ENCODE data around the gene DEPDC1. TPM values are rescaled to one million over a fixed set of nuclear protein-coding genes. Genes with fewer than 3 reads are reported as not detected.

The DEPDC1 gene
- total RNA-seq, 1 experiment from 2014 or later = 74.0 TPM

- no peak overlapping the region for H3K4me3 ChIP-seq
- no TSS peak for BruUV-seq (replicated peaks)
- 0 out of 2 replicates have a peak, but pooled peaks cover 6% of the 10 kb centered on the region for H3K9me2 ChIP-seq (ENCODE audit: insufficient read depth)
- H3K36me3 ChIP-seq (ENCODE audit: low read depth) = no peaks in the 10 kb centered on the region
- no peaks in the 10 kb centered on the region for H3K9me3 ChIP-seq (ENCODE audit: insufficient read depth, low read depth)
- intact Hi-C loops (cut with micrococcal nuclease; ENCODE audit: unreplicated experiment) = no loop called here
- TF ChIP-seq CTCF (conservative IDR thresholded peaks at IDR 0.05) (no peak), EZH2 (IDR thresholded peaks at IDR 0.05; ENCODE audit: low read depth) (no peak)
- no peaks in the 10 kb centered on the region for H3K27me3 ChIP-seq (ENCODE audit: insufficient read depth, low read depth)
- DNase-seq = no peak
- H3K4me1 ChIP-seq (replicated peaks; ENCODE audit: insufficient read depth) = no peaks in the 10 kb centered on the region
- no peak overlapping the region for H3K4me2 ChIP-seq
- H4K20me1 ChIP-seq (ENCODE audit: insufficient read depth) = no peaks in the 10 kb centered on the region
- ChIA-PET POLR2A (ENCODE audit: unreplicated experiment) (no interaction called here), CTCF (no interaction called here)
- no peaks in the 10 kb centered on the region for H3F3A ChIP-seq (ENCODE audit: insufficient read depth, low read depth)
- no peaks in the 10 kb centered on the region for H3K79me2 ChIP-seq (ENCODE audit: low read depth)
- no peak overlapping the region for H2AFZ ChIP-seq
- no peak overlapping the region for H3K27ac ChIP-seq
These were observed 24.4 kb upstream of the DEPDC1 start for GRCh38 chr1:68521286-68521685.

GRCh38 chr1:68516066-68516465 is 19.2 kb upstream of the DEPDC1 start:
- Histone ChIP-seq H3K27ac (no peak overlapping the region), H3K4me2 (no peak overlapping the region), H3K27me3 (ENCODE audit: insufficient read depth, low read depth) (no peaks in the 10 kb centered on the region), H3K9me2 (ENCODE audit: insufficient read depth) (no peaks in the 10 kb centered on the region), H3K4me1 (replicated peaks; ENCODE audit: insufficient read depth) (no peaks in the 10 kb centered on the region), H3K79me2 (ENCODE audit: low read depth) (no peaks in the 10 kb centered on the region), H4K20me1 (ENCODE audit: insufficient read depth) (no peaks in the 10 kb centered on the region), H3F3A (ENCODE audit: insufficient read depth, low read depth) (no peaks in the 10 kb centered on the region), H3K36me3 (ENCODE audit: low read depth) (no peaks in the 10 kb centered on the region), H2AFZ (no peak overlapping the region), H3K9me3 (ENCODE audit: insufficient read depth, low read depth) (no peaks in the 10 kb centered on the region), H3K4me3 (no peak overlapping the region)
- BruUV-seq (replicated peaks) = no TSS peak
- DNase-seq = no peak
- intact Hi-C loops (cut with micrococcal nuclease; ENCODE audit: unreplicated experiment) = no loop called here
- TF ChIP-seq EZH2 (IDR thresholded peaks at IDR 0.05; ENCODE audit: low read depth) = no peak
- no peak for TF ChIP-seq CTCF (conservative IDR thresholded peaks at IDR 0.05)
- ChIA-PET CTCF (no interaction called here), POLR2A (ENCODE audit: unreplicated experiment) (no interaction called here)

DNA sequence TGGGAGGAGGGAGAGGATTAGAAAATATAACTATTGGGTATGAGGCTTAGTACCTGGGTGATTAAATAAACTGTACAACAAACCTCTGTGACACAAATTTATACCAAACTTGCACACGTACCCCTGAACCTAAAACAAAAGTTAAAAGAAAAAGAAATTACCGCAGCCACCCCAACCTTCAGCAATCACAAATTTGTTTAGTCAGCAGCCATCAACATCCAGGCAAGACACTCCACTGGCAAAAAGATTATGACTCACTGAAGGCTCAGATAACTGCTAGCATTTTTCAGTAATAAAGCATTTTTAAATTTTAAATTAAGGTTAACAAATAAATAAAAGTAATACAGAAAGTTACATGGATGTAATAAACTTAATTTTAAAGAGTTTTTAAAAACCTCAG is 14.4 kb upstream of the DEPDC1 start:
- Histone ChIP-seq H3K9me2 (ENCODE audit: insufficient read depth) (no peaks in the 10 kb centered on the region), H2AFZ (no peak overlapping the region), H3K4me2 (no peak overlapping the region), H3K79me2 (ENCODE audit: low read depth) (no peaks in the 10 kb centered on the region), H3K27ac (no peak overlapping the region), H4K20me1 (ENCODE audit: insufficient read depth) (no peaks in the 10 kb centered on the region), H3K4me3 (no peak overlapping the region), H3F3A (ENCODE audit: insufficient read depth, low read depth) (no peaks in the 10 kb centered on the region), H3K27me3 (ENCODE audit: insufficient read depth, low read depth) (no peaks in the 10 kb centered on the region), H3K36me3 (ENCODE audit: low read depth) (no peaks in the 10 kb centered on the region), H3K4me1 (replicated peaks; ENCODE audit: insufficient read depth) (no peaks in the 10 kb centered on the region), H3K9me3 (ENCODE audit: insufficient read depth, low read depth) (no peaks in the 10 kb centered on the region)
- ChIA-PET POLR2A (ENCODE audit: unreplicated experiment) (no interaction called here), CTCF (no interaction called here)
- BruUV-seq (replicated peaks) = no TSS peak
- TF ChIP-seq CTCF (conservative IDR thresholded peaks at IDR 0.05) = no peak
- no peak for TF ChIP-seq EZH2 (IDR thresholded peaks at IDR 0.05; ENCODE audit: low read depth)
- DNase-seq = no peak
- intact Hi-C loops (cut with micrococcal nuclease; ENCODE audit: unreplicated experiment) = no loop called here
